ENCODE measurements around the gene BANP. TPM values are rescaled to one million over a fixed set of nuclear protein-coding genes. Genes with fewer than 3 reads are reported as not detected.
"Not testable (repeated sequence)": the region's sequence is repeated elsewhere in the genome, so short reads cannot be mapped to it uniquely, and the experiment has no call there.

The BANP gene
- total and polyA plus RNA-seq, 4 donors: 10.3 to 56.6 (median 20.1) TPM

DNA sequence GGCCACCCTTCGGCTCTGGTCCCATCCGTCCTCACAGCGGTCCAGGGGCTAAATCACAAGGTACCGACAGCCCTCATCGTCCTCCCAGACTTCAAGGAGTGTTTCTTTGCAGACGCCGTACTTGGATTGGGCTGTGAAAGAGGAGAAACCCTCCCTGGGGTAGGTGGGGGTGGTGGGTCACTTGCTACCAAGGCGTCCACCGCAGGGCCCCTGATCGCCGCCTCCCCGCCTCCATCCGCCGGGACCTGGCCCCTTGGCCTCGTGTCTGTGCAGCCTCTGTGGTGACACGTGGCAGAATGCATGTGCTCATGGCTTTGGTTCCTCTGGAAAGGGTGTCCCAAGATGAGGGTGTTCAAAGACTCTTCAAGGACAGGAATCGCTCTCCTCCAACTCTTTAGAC lies 151.4 kb downstream of the BANP start:
- ATAC-seq (ENCODE audit: insufficient read depth, low FRiP score): no peak
- WGBS, 2 donors: 87 to 91% methylated on average over 17 of the region's 17 CpGs
- no peak for DNase-seq
- Histone ChIP-seq H3K9me3 (ENCODE audit: control insufficient read depth in 4 of 4, insufficient read depth in 3 of 4, low read length in 3 of 4) (peaks cover 0 to 14% (median 0%) of the 10 kb centered on the region in 4 donors), H3K4me3 (no peak overlapping the region), H3K36me3 (ENCODE audit: control insufficient read depth in 4 of 4, insufficient read depth in 4 of 4, low read length in 4 of 4) (no peaks in the 10 kb centered on the region), H3K9ac (ENCODE audit: insufficient read depth in 1 of 2, low read length in 2 of 2) (no peak overlapping the region), H3K4me1 (ENCODE audit: control insufficient read depth in 5 of 5, insufficient read depth in 5 of 5, low read length in 5 of 5) (peaks cover 0 to 5% (median 0%) of the 10 kb centered on the region in 5 donors), H3K27me3 (ENCODE audit: control insufficient read depth in 3 of 3, insufficient read depth in 3 of 3, low read length in 2 of 3) (peaks cover 4 to 22% (median 10%) of the 10 kb centered on the region in 3 donors), H3K27ac (ENCODE audit: low read depth in 1 of 2, low read length in 1 of 2) (no peak overlapping the region)
- TF ChIP-seq CTCF (IDR thresholded peaks at IDR 0.05; ENCODE audit: control extremely low read depth, extremely low read depth): no peak

DNA sequence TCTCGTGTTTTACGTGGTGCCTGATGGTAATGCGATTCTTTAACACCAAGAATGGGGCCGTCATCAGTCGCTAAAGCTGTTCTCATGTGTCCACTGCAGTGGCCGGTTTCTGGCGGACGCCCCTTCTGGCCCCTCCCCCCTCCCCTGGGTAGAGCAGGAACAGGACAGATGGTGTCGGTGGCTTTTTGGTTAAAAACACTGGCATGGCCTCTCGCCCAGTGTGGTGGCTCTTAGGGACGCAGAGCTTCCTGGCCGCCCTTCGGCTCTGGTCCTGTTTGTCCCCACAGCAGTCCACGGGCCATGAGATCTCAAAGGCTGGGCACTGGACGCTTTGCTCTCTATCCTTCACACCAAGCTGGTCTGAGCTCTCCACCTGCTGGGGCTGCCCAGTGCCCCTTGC lies 151.8 kb downstream of the BANP start:
- Histone ChIP-seq H3K9me3 (ENCODE audit: control insufficient read depth in 4 of 4, insufficient read depth in 3 of 4, low read length in 3 of 4) (peaks cover 0 to 11% (median 0%) of the 10 kb centered on the region in 4 donors), H3K36me3 (ENCODE audit: control insufficient read depth in 4 of 4, insufficient read depth in 4 of 4, low read length in 4 of 4) (no peaks in the 10 kb centered on the region), H3K4me3 (no peak overlapping the region), H3K27me3 (ENCODE audit: control insufficient read depth in 3 of 3, insufficient read depth in 3 of 3, low read length in 2 of 3) (peaks cover 4 to 22% (median 10%) of the 10 kb centered on the region in 3 donors), H3K4me1 (ENCODE audit: control insufficient read depth in 5 of 5, insufficient read depth in 5 of 5, low read length in 5 of 5) (peaks cover 0 to 5% (median 0%) of the 10 kb centered on the region in 5 donors), H3K9ac (ENCODE audit: insufficient read depth in 1 of 2, low read length in 2 of 2) (no peak overlapping the region), H3K27ac (ENCODE audit: low read depth in 1 of 2, low read length in 1 of 2) (no peak overlapping the region)
- 86 to 94% methylated on average over 15 of the region's 15 CpGs for WGBS, 2 donors
- DNase-seq (no peak), ATAC-seq (ENCODE audit: insufficient read depth, low FRiP score) (no peak)
- TF ChIP-seq CTCF (IDR thresholded peaks at IDR 0.05; ENCODE audit: control extremely low read depth, extremely low read depth): no peak

DNA sequence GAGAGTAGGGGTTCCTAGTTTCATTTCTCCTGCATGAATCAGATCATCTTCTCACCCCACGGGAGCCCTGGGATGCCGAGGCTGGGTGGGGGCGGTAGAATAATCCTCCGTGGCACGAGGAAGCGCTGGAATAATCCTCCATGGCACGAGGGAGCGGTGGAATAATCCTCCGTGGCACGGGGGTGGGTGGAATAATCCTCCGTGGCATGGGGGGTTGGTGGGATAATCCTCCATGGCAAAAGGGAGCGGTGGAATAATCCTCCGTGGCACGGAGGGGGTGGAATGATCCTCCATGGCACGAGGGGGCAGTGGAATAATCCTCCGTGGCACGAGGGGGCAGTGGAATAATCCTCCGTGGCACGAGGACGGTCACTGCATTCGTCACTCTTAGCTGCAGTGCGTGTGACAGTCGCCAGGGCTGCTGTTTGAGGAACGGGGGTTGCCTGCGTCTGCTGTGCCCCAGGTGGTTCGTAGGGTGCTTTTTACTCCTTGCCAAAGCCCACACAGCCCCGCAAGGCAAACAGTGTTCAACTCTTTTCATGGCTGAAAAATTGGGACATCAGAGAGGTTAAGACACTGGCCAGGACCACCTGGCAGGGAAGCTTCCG lies 152.5 kb downstream of the BANP start:
- DNase-seq (no peak), ATAC-seq (ENCODE audit: insufficient read depth, low FRiP score) (no peak)
- WGBS, 2 donors: 87 to 91% methylated on average over 28 of the region's 28 CpGs
- Histone ChIP-seq H3K36me3 (ENCODE audit: control insufficient read depth in 4 of 4, insufficient read depth in 4 of 4, low read length in 4 of 4) (no peaks in the 10 kb centered on the region), H3K9ac (ENCODE audit: insufficient read depth in 1 of 2, low read length in 2 of 2) (no peak overlapping the region), H3K4me1 (ENCODE audit: control insufficient read depth in 5 of 5, insufficient read depth in 5 of 5, low read length in 5 of 5) (peaks cover 0 to 5% (median 0%) of the 10 kb centered on the region in 5 donors), H3K27me3 (ENCODE audit: control insufficient read depth in 3 of 3, insufficient read depth in 3 of 3, low read length in 2 of 3) (peaks cover 4 to 22% (median 10%) of the 10 kb centered on the region in 3 donors), H3K27ac (ENCODE audit: low read depth in 1 of 2, low read length in 1 of 2) (no peak overlapping the region), H3K4me3 (no peak overlapping the region), H3K9me3 (ENCODE audit: control insufficient read depth in 4 of 4, insufficient read depth in 3 of 4, low read length in 3 of 4) (peaks cover 0 to 8% (median 0%) of the 10 kb centered on the region in 4 donors)
- no peak for TF ChIP-seq CTCF (IDR thresholded peaks at IDR 0.05; ENCODE audit: control extremely low read depth, extremely low read depth)

GRCh38 chr16:88104363-88104762 lies 153.1 kb downstream of the BANP start:
- not testable (repeated sequence) for DNase-seq; ATAC-seq (ENCODE audit: insufficient read depth, low FRiP score); H3K36me3 ChIP-seq (ENCODE audit: control insufficient read depth in 4 of 4, insufficient read depth in 4 of 4, low read length in 4 of 4)

GRCh38 chr16:88105574-88106140 lies 154.4 kb downstream of the BANP start:
- DNase-seq; H3K4me3 ChIP-seq; H3K9me3 ChIP-seq (ENCODE audit: control insufficient read depth in 4 of 4, insufficient read depth in 3 of 4, low read length in 3 of 4); H3K36me3 ChIP-seq (ENCODE audit: control insufficient read depth in 4 of 4, insufficient read depth in 4 of 4, low read length in 4 of 4); H3K9ac ChIP-seq (ENCODE audit: insufficient read depth in 1 of 2, low read length in 2 of 2); ATAC-seq (ENCODE audit: insufficient read depth, low FRiP score); H3K4me1 ChIP-seq (ENCODE audit: control insufficient read depth in 5 of 5, insufficient read depth in 5 of 5, low read length in 5 of 5); H3K27ac ChIP-seq (ENCODE audit: low read depth in 1 of 2, low read length in 1 of 2): not testable (repeated sequence)
- 85% methylated on average over 7 of the region's 7 CpGs for WGBS, 2 donors
- peaks cover 0 to 21% (median 7%) of the 10 kb centered on the region in 3 donors for H3K27me3 ChIP-seq (ENCODE audit: control insufficient read depth in 3 of 3, insufficient read depth in 3 of 3, low read length in 2 of 3)

More at GRCh38 chr16:88104363-88104762, 153.1 kb downstream of the BANP start:
- WGBS, 2 donors: 84 to 87% methylated on average over 17 of the region's 17 CpGs
- not testable (repeated sequence) for H3K9ac ChIP-seq (ENCODE audit: insufficient read depth in 1 of 2, low read length in 2 of 2); H3K9me3 ChIP-seq (ENCODE audit: control insufficient read depth in 4 of 4, insufficient read depth in 3 of 4, low read length in 3 of 4); H3K4me1 ChIP-seq (ENCODE audit: control insufficient read depth in 5 of 5, insufficient read depth in 5 of 5, low read length in 5 of 5); H3K4me3 ChIP-seq; H3K27ac ChIP-seq (ENCODE audit: low read depth in 1 of 2, low read length in 1 of 2)
- peaks cover 2 to 22% (median 10%) of the 10 kb centered on the region in 3 donors for H3K27me3 ChIP-seq (ENCODE audit: control insufficient read depth in 3 of 3, insufficient read depth in 3 of 3, low read length in 2 of 3)

DNA sequence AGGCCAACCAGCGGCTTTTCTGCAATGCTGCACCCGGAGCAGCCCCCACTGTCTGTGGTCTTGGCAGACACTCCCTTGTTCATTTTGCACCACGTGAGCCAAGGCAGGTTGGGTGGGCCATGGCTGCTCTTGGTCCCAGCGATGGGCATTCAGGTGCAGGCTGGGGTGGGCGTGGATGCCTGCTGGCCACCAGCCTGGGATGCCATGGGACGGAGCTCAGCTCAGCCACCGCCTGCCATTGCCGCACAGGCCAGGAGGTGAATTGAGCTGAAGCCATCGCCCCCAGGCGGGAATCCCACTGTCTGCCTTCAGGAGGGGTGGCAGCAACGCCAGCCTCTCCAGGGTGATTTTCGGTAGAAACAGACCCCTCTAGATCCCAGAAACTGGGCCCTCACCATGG lies 155.3 kb downstream of the BANP start:
- not testable (repeated sequence) for H3K9me3 ChIP-seq (ENCODE audit: control insufficient read depth in 4 of 4, insufficient read depth in 3 of 4, low read length in 3 of 4); H3K9ac ChIP-seq (ENCODE audit: insufficient read depth in 1 of 2, low read length in 2 of 2); H3K4me3 ChIP-seq; H3K36me3 ChIP-seq (ENCODE audit: control insufficient read depth in 4 of 4, insufficient read depth in 4 of 4, low read length in 4 of 4); ATAC-seq (ENCODE audit: insufficient read depth, low FRiP score); DNase-seq; H3K4me1 ChIP-seq (ENCODE audit: control insufficient read depth in 5 of 5, insufficient read depth in 5 of 5, low read length in 5 of 5); H3K27ac ChIP-seq (ENCODE audit: low read depth in 1 of 2, low read length in 1 of 2)
- WGBS, 2 donors: 94 to 95% methylated on average over 11 to 12 of the region's 12 CpGs
- peaks cover 0 to 12% (median 0%) of the 10 kb centered on the region in 3 donors for H3K27me3 ChIP-seq (ENCODE audit: control insufficient read depth in 3 of 3, insufficient read depth in 3 of 3, low read length in 2 of 3)

Measured in lung (tissue), 12 donors.